ENCODE results near the gene SDHA. TPM values are rescaled to one million over a fixed set of nuclear protein-coding genes. Genes with fewer than 3 reads are reported as not detected.

The SDHA gene
- total and polyA plus RNA-seq, 2 of the 8 experiments (the other 6 are each of a cell fraction or from before 2014, with no cell fraction given) = 59.7 to 87.3 TPM

DNA sequence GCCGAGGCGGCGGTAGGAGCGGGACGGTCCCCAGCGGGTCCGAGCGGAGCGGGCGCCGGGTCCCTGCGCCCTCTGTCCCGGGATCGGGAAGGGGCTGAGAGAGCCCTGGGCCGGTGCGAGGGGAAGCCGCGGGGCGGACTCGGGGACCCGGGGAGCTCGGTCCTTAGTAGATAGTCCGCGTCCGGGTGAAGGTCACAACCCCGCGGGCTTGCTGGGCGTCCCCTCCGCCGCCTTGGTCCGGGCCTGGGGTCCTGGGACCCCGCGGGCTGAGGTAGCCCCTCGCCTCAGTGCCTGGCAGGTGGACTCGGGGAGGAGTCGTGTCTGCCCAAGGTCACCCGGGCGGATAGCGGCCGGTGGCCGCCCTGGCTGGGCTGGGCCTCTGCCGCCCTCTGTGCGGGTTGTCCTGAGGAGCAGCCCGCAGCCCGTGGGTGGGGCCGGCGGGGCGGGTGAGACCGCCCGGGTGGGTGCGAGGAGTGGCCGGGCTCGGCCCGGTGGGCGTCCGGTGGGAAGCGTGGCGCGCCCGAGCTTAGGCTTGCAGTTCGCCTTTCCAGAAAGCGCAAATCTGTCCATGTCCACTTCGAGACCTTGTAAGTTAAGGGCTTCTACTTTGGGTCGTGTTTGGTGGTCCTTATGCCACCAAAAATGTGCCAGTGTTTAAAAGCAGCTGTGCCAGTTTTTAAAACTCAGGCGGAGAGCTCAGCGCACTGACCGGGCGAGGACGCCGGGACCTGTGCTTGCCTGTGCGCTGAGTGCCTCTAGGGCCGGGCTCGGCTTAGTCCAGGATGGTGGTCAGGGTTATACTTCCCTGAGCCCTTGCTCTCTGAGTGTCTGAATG lies 554 bp downstream of the SDHA start (continued):
- TF ChIP-seq, protein P1, sequence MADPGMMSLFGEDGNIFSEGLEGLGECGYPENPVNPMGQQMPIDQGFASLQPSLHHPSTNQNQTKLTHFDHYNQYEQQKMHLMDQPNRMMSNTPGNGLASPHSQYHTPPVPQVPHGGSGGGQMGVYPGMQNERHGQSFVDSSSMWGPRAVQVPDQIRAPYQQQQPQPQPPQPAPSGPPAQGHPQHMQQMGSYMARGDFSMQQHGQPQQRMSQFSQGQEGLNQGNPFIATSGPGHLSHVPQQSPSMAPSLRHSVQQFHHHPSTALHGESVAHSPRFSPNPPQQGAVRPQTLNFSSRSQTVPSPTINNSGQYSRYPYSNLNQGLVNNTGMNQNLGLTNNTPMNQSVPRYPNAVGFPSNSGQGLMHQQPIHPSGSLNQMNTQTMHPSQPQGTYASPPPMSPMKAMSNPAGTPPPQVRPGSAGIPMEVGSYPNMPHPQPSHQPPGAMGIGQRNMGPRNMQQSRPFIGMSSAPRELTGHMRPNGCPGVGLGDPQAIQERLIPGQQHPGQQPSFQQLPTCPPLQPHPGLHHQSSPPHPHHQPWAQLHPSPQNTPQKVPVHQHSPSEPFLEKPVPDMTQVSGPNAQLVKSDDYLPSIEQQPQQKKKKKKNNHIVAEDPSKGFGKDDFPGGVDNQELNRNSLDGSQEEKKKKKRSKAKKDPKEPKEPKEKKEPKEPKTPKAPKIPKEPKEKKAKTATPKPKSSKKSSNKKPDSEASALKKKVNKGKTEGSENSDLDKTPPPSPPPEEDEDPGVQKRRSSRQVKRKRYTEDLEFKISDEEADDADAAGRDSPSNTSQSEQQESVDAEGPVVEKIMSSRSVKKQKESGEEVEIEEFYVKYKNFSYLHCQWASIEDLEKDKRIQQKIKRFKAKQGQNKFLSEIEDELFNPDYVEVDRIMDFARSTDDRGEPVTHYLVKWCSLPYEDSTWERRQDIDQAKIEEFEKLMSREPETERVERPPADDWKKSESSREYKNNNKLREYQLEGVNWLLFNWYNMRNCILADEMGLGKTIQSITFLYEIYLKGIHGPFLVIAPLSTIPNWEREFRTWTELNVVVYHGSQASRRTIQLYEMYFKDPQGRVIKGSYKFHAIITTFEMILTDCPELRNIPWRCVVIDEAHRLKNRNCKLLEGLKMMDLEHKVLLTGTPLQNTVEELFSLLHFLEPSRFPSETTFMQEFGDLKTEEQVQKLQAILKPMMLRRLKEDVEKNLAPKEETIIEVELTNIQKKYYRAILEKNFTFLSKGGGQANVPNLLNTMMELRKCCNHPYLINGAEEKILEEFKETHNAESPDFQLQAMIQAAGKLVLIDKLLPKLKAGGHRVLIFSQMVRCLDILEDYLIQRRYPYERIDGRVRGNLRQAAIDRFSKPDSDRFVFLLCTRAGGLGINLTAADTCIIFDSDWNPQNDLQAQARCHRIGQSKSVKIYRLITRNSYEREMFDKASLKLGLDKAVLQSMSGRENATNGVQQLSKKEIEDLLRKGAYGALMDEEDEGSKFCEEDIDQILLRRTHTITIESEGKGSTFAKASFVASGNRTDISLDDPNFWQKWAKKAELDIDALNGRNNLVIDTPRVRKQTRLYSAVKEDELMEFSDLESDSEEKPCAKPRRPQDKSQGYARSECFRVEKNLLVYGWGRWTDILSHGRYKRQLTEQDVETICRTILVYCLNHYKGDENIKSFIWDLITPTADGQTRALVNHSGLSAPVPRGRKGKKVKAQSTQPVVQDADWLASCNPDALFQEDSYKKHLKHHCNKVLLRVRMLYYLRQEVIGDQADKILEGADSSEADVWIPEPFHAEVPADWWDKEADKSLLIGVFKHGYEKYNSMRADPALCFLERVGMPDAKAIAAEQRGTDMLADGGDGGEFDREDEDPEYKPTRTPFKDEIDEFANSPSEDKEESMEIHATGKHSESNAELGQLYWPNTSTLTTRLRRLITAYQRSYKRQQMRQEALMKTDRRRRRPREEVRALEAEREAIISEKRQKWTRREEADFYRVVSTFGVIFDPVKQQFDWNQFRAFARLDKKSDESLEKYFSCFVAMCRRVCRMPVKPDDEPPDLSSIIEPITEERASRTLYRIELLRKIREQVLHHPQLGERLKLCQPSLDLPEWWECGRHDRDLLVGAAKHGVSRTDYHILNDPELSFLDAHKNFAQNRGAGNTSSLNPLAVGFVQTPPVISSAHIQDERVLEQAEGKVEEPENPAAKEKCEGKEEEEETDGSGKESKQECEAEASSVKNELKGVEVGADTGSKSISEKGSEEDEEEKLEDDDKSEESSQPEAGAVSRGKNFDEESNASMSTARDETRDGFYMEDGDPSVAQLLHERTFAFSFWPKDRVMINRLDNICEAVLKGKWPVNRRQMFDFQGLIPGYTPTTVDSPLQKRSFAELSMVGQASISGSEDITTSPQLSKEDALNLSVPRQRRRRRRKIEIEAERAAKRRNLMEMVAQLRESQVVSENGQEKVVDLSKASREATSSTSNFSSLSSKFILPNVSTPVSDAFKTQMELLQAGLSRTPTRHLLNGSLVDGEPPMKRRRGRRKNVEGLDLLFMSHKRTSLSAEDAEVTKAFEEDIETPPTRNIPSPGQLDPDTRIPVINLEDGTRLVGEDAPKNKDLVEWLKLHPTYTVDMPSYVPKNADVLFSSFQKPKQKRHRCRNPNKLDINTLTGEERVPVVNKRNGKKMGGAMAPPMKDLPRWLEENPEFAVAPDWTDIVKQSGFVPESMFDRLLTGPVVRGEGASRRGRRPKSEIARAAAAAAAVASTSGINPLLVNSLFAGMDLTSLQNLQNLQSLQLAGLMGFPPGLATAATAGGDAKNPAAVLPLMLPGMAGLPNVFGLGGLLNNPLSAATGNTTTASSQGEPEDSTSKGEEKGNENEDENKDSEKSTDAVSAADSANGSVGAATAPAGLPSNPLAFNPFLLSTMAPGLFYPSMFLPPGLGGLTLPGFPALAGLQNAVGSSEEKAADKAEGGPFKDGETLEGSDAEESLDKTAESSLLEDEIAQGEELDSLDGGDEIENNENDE (IDR thresholded peaks at IDR 0.05; ENCODE audit: insufficient replicate concordance, low read length) = no peak
- TF ChIP-seq, protein P2, sequence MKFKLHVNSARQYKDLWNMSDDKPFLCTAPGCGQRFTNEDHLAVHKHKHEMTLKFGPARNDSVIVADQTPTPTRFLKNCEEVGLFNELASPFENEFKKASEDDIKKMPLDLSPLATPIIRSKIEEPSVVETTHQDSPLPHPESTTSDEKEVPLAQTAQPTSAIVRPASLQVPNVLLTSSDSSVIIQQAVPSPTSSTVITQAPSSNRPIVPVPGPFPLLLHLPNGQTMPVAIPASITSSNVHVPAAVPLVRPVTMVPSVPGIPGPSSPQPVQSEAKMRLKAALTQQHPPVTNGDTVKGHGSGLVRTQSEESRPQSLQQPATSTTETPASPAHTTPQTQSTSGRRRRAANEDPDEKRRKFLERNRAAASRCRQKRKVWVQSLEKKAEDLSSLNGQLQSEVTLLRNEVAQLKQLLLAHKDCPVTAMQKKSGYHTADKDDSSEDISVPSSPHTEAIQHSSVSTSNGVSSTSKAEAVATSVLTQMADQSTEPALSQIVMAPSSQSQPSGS (IDR thresholded peaks at IDR 0.05; ENCODE audit: low read length) = no peak
- peak; percentile 23; the same call in 1 of the 2 replicates for TF ChIP-seq RBBP5 (IDR thresholded peaks at IDR 0.05; ENCODE audit: borderline replicate concordance, low read depth, low read length)
- TF ChIP-seq EGR1 (IDR thresholded peaks at IDR 0.05; ENCODE audit: borderline replicate concordance, low read depth, low read length) = no peak
- TF ChIP-seq POU5F1 (IDR thresholded peaks at IDR 0.05; ENCODE audit: low read depth, low read length) = no peak
- TF ChIP-seq TAF1 (IDR thresholded peaks at IDR 0.05; ENCODE audit: low read depth, low read length) = no peak
- TF ChIP-seq CHD1 (IDR thresholded peaks at IDR 0.05; ENCODE audit: low read depth, low read length) = no peak
- no peak for TF ChIP-seq TAF7 (optimal IDR thresholded peaks at IDR 0.05; ENCODE audit: borderline replicate concordance, low read depth, low read length)
